ENCODE data around the gene FBRSL1.
"Not testable (repeated sequence)": the region's sequence is repeated elsewhere in the genome, so short reads cannot be mapped to it uniquely, and the experiment has no call there.

Gene FBRSL1

GRCh38 chr12:132454193-132454932 lies 35.6 kb upstream of the FBRSL1 start:
- FAIRE-seq: no peak

- no peak for FAIRE-seq
These were observed 35.0 kb upstream of the FBRSL1 start for GRCh38 chr12:132454933-132455418.

GRCh38 chr12:132455565-132455964 lies 34.4 kb upstream of the FBRSL1 start:
- no peak for FAIRE-seq

GRCh38 chr12:132456186-132456943 lies 33.6 kb upstream of the FBRSL1 start:
- no peak for FAIRE-seq

GRCh38 chr12:132456944-132457495 lies 32.9 kb upstream of the FBRSL1 start:
- no peak for FAIRE-seq

GRCh38 chr12:132458441-132458840 lies 31.5 kb upstream of the FBRSL1 start:
- no peak for FAIRE-seq

- no peak for FAIRE-seq
These were observed 30.9 kb upstream of the FBRSL1 start for GRCh38 chr12:132458846-132459641.

GRCh38 chr12:132460571-132460970 lies 29.4 kb upstream of the FBRSL1 start:
- FAIRE-seq: no peak

- no peak for FAIRE-seq
These were observed 28.4 kb upstream of the FBRSL1 start for GRCh38 chr12:132461526-132461925.

GRCh38 chr12:132462788-132463187 lies 27.2 kb upstream of the FBRSL1 start:
- no peak for FAIRE-seq

- FAIRE-seq: not testable (repeated sequence)
These were observed 26.5 kb upstream of the FBRSL1 start for GRCh38 chr12:132463284-132463924.

- FAIRE-seq: not testable (repeated sequence)
These were observed 25.6 kb upstream of the FBRSL1 start for GRCh38 chr12:132464304-132464703.

GRCh38 chr12:132464820-132465219 lies 25.1 kb upstream of the FBRSL1 start:
- no peak for FAIRE-seq

- FAIRE-seq: no peak
These were observed 24.4 kb upstream of the FBRSL1 start for GRCh38 chr12:132465269-132466190.

GRCh38 chr12:132466241-132467201 lies 23.4 kb upstream of the FBRSL1 start:
- no peak for FAIRE-seq

- no peak for FAIRE-seq
These were observed 22.4 kb upstream of the FBRSL1 start for GRCh38 chr12:132467511-132467910.

GRCh38 chr12:132469423-132469822 lies 20.5 kb upstream of the FBRSL1 start:
- FAIRE-seq: no peak

GRCh38 chr12:132470397-132470796 lies 19.6 kb upstream of the FBRSL1 start:
- no peak for FAIRE-seq

GRCh38 chr12:132471011-132471857 lies 18.7 kb upstream of the FBRSL1 start:
- no peak for FAIRE-seq

Data from islet of Langerhans (tissue), 1 donor.